ENCODE data around the gene ARRB2.

The ARRB2 gene

GRCh38 chr17:4733073-4733531 is 22.7 kb downstream of the ARRB2 start:
- no peak for FAIRE-seq

GRCh38 chr17:4734857-4735475 is 24.5 kb downstream of the ARRB2 start:
- FAIRE-seq = no peak

GRCh38 chr17:4735876-4736651 is 25.6 kb downstream of the ARRB2 start:
- no peak for FAIRE-seq

GRCh38 chr17:4738136-4739121 is 28.0 kb downstream of the ARRB2 start:
- no peak for FAIRE-seq

GRCh38 chr17:4739122-4740024 is 28.9 kb downstream of the ARRB2 start, which contains the start of the genes CXCL16 and ZMYND15:
Gene CXCL16, minus strand, starts transcription at chr17:4739928. Its CDS starts 589 bp downstream, at chr17:4739339.
Gene ZMYND15, plus strand, starts transcription at chr17:4739833. Its CDS starts 716 bp downstream, at chr17:4740549.
- FAIRE-seq = no peak

GRCh38 chr17:4740025-4740351 is 29.6 kb downstream of the ARRB2 start:
- FAIRE-seq = no peak

- no peak for FAIRE-seq
Measured at GRCh38 chr17:4740584-4740983, 30.2 kb downstream of the ARRB2 start.

GRCh38 chr17:4741544-4741943 is 31.1 kb downstream of the ARRB2 start:
- no peak for FAIRE-seq

- no peak for FAIRE-seq
Measured at GRCh38 chr17:4742133-4742532, 31.7 kb downstream of the ARRB2 start.

- no peak for FAIRE-seq
Measured at GRCh38 chr17:4742629-4743028, 32.2 kb downstream of the ARRB2 start.

- FAIRE-seq = no peak
Measured at GRCh38 chr17:4743216-4743615, 32.8 kb downstream of the ARRB2 start.

GRCh38 chr17:4743898-4744297 is 33.5 kb downstream of the ARRB2 start:
- FAIRE-seq = no peak

GRCh38 chr17:4744999-4745969 is 34.9 kb downstream of the ARRB2 start:
- no peak for FAIRE-seq

GRCh38 chr17:4747847-4748246 is 37.4 kb downstream of the ARRB2 start:
- no peak for FAIRE-seq

- FAIRE-seq = no peak
Measured at GRCh38 chr17:4748686-4749085, 38.3 kb downstream of the ARRB2 start.

GRCh38 chr17:4750606-4751005 is 40.2 kb downstream of the ARRB2 start:
- FAIRE-seq = no peak

- FAIRE-seq = no peak
Measured at GRCh38 chr17:4751932-4752331, 41.5 kb downstream of the ARRB2 start.

- no peak for FAIRE-seq
Measured at GRCh38 chr17:4753392-4753791, 43.0 kb downstream of the ARRB2 start.

GRCh38 chr17:4759776-4760236 is 49.4 kb downstream of the ARRB2 start:
- no peak for FAIRE-seq

- no peak for FAIRE-seq
Measured at GRCh38 chr17:4764595-4764994, 54.2 kb downstream of the ARRB2 start.

GRCh38 chr17:4766201-4766600 is 55.8 kb downstream of the ARRB2 start:
- FAIRE-seq = no peak
